NB4 (cell line): Measurements from ENCODE around the gene TMEM248.
"Not testable (repeated sequence)": the region's sequence is repeated elsewhere in the genome, so short reads cannot be mapped to it uniquely, and the experiment has no call there.

Experiments used
- DNase-seq: peaks from one replicate; pipeline ENCODE4 v3.0.0; 2010; ENCODE audit warnings: low read depth
- H3K4me3 ChIP-seq: one replicate; pipeline ENCODE4 v1.5.1; 2011; ENCODE audit warnings: mild to moderate bottlenecking, low read depth, low read length, moderate library complexity
- MYC ChIP-seq: IDR thresholded peaks from 2 replicates; pipeline ENCODE4 v1.6.1; 2011; ENCODE audit warnings: low read depth, low read length
- POLR2A ChIP-seq: IDR thresholded peaks from 2 replicates; pipeline ENCODE4 v1.6.1; 2011; ENCODE audit warnings: mild to moderate bottlenecking; ENCODE audit not compliant: insufficient read length; ENCODE audit errors: extremely low read depth
- TF ChIP-seq, protein P1 (sequence below): IDR thresholded peaks from one replicate; pipeline ENCODE4 v1.5.1; 2012; ENCODE audit warnings: low read depth, low read length
- TF ChIP-seq, protein P2 (sequence below): IDR thresholded peaks from 2 replicates; pipeline ENCODE4 v1.6.1; 2011; ENCODE audit warnings: low read depth, low read length

The TMEM248 gene

DNA sequence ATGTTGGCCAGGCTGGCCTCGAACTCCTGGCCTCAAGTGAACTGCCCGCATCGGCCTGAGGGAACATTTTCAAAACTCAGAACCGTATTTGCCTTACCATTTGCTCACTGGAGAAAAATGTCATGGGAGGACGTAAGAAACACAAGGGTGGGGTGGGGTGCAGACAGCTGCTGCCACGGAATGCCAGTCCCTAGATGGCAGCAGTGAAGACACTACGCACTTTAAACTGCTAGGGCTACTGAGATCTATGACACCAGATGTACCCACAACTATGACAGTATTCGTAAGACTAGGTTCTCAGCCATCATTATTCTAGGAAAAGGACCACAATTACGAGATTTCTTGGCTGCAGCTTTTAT, 73.6 kb downstream of the TMEM248 start:
- peak overlapping the region; percentile 84 for H3K4me3 ChIP-seq
- TF ChIP-seq, protein P1, sequence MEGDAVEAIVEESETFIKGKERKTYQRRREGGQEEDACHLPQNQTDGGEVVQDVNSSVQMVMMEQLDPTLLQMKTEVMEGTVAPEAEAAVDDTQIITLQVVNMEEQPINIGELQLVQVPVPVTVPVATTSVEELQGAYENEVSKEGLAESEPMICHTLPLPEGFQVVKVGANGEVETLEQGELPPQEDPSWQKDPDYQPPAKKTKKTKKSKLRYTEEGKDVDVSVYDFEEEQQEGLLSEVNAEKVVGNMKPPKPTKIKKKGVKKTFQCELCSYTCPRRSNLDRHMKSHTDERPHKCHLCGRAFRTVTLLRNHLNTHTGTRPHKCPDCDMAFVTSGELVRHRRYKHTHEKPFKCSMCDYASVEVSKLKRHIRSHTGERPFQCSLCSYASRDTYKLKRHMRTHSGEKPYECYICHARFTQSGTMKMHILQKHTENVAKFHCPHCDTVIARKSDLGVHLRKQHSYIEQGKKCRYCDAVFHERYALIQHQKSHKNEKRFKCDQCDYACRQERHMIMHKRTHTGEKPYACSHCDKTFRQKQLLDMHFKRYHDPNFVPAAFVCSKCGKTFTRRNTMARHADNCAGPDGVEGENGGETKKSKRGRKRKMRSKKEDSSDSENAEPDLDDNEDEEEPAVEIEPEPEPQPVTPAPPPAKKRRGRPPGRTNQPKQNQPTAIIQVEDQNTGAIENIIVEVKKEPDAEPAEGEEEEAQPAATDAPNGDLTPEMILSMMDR = peak; percentile 50
- TF ChIP-seq, protein P2, sequence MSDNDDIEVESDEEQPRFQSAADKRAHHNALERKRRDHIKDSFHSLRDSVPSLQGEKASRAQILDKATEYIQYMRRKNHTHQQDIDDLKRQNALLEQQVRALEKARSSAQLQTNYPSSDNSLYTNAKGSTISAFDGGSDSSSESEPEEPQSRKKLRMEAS = 0 out of 2 replicates have a peak, but pooled peaks have one; percentile 38
- DNase-seq = peak; percentile 79

DNA sequence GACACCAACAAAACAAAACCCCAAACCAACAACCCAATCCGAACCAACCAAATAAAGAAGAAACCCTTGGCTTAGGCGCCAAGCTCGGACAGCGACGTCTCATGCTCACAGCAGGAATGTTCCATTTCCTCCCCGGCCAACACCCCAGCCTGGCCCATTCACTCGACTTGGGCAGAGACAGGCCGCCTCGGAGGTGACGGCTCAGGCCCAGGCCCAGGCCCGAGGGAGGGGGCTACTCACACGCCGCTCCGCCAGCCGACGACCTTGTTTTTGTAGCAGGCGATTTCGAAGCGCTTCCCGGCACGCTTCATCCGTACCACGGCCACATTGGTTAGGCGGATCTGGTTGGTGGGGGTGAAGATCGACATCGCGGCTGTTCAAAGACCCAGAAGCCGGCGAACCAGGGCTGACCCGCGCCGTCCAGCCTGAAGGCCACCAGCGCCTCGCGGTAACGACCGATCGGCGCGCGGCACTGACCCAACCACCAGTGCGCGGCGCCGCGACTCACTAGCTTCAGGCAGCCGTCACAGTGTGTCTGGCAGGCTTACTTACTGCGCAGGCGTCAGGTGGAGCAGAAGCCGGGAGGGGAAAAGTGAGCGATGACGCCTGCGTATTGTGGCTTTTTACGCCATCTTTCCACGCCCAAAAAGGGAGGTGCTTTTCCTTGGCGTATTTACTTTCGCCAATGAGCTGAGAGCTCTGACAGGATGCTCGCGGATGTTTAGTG, 74.2 kb downstream of the TMEM248 start, which contains the start of gene SBDS:
TSS of gene SBDS (minus strand) at position 537 of the 727 bp plus-strand sequence. CDS start at position 368, 169 bp downstream.
- DNase-seq = peak; percentile 99
- peak within 1 kb of the TSS; percentile 84 for H3K4me3 ChIP-seq
- TF ChIP-seq MYC (peak; percentile 63; the same call in 1 of the 2 replicates), POLR2A (peak; percentile 83)
- TF ChIP-seq, protein P2 = peak; percentile 3; the same call in 1 of the 2 replicates

DNA sequence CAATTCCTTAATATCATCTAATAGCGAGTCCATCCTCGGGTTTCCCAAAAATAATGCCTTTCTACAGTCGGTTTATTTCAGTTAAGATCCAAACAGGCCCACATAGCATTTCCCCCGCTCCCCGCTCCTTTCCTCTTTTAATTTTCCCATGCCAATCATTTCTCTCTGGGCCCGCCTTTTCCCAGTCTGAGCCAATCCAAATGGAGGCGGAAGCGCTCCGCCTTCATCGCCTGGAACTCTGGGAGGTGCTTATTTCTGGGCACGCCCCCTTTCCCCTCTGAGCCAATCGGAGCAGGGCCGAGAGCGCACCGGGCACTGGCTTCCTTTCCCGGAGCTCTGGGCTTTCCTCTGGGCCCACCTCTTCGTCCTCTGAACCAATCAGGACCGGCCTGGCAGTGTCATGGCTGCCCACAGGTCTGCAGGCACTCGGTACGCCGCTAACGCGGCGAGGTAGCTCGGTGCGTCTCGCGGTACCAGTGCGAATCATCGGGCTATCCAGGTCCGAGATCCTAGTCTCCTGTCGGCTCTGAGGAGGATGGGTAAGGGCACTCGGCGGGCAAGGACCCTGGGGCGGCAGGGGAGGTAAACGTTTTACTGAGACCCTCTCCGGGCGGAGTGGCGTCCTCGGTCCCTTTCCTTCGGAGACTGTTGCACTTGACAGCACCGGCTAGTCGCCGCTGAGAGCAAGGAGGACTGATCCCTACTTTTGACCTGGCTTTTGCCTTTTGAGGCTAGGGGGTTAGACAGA, 75.6 kb downstream of the TMEM248 start, which contains the start of gene TYW1:
TSS of gene TYW1 (plus strand) at position 390 of the 748 bp plus-strand sequence. CDS start at position 536, 146 bp downstream.
- H3K4me3 ChIP-seq = peak within 1 kb of the TSS; percentile 93
- peak; percentile 58; the same call in 1 of the 2 replicates for TF ChIP-seq MYC
- peak; percentile 89 for TF ChIP-seq POLR2A
- TF ChIP-seq, protein P2 = peak; percentile 63
- DNase-seq = peak; percentile 99

DNA sequence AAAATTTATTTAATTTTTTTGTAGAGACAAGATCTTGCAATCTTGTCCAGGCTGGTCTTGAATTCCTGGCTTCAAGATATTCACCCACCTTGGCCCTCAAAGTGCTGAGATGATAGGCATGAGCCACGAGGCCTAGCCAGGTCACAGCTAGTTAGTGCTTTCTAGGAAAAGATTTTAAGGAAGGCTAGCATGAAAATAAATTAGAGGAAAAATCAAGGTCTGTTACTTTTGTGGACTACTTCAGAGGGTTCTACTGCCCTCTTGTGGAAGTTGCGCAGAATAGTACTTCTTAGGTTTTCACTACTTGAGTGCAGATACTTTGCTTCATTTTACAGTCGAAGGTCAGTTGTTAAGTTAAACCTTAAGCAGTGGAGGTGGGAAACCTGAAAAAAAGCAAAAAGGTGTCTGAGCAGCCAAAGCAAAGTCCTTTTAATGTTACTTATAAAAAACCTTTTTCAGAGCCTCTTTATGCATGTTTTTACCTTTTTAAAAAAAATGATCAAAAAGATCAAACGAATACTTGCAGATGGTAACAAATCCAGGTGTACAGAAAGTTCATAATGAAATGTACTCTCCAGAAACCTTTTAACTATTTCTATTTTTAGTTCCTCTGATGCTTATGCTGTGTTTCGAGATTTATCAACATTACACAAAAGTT, 79.7 kb downstream of the TMEM248 start:
- TF ChIP-seq, protein P1 = peak; percentile 12
- H3K4me3 ChIP-seq, DNase-seq: not testable (repeated sequence)

DNA sequence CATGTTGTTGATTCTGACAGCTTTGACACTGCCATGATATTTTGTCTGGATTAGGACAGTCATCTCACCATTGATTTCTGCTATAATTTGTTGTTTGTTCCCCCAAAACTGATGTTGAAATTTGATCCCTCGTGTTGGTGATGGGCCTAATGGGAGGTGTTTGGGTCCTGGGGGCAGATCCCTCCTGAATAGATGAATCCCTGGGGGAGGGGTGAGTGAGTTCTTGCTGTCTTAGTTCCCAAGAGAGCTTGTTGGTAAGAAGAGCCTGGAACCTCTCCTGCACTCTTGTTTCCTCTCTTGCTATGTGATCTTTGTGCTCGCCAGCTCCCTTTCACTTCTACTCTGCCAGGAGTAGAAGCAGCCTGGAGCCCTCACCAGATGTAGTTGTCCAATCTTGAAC, 83.1 kb downstream of the TMEM248 start:
- not testable (repeated sequence) for DNase-seq, H3K4me3 ChIP-seq

DNA sequence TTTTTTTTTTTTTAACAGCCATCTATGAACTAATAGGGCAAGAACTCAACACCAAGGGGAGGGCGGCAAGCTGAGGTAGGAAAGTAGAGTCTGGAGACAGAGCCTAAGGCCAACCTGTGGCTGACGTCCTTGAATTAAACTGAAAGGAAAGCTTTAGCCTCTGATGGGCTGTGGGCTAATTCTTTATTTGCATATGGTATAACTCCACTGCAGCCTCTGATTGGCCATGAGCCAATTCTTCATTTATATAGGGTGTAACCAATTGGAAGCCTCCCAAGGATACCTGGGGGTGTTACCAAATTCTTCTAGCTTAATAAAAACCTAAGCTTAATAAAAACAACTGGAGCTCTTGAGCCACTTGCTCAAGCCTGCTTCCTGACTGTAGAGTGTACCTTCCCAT, 85.9 kb downstream of the TMEM248 start:
- TF ChIP-seq POLR2A = no peak
- TF ChIP-seq MYC = no peak
- TF ChIP-seq, protein P2 = no peak
- TF ChIP-seq, protein P1 = no peak
- no peak for DNase-seq
- no peak overlapping the region for H3K4me3 ChIP-seq
